ENCODE results near the gene GHRL. TPM values are rescaled to one million over a fixed set of nuclear protein-coding genes. Genes with fewer than 3 reads are reported as not detected.
"Not testable (repeated sequence)": the region's sequence is repeated elsewhere in the genome, so short reads cannot be mapped to it uniquely, and the experiment has no call there.

The GHRL gene
- total RNA-seq, 1 donor from 2014 or later, result 0.59 TPM

- Mint-ChIP-seq H3K36me3 (ENCODE audit: unreplicated experiment) (peaks cover 68% of the 10 kb centered on the region), H3K9me3 (ENCODE audit: unreplicated experiment) (no peaks in the 10 kb centered on the region), H3K27ac (ENCODE audit: unreplicated experiment) (no peak overlapping the region), H3K27me3 (ENCODE audit: unreplicated experiment) (no peaks in the 10 kb centered on the region), H3K4me1 (ENCODE audit: unreplicated experiment) (no peaks in the 10 kb centered on the region), H3K4me3 (ENCODE audit: unreplicated experiment) (no peak overlapping the region)
- no peak for TF ChIP-seq CTCF (IDR thresholded peaks at IDR 0.05)
- no peak for DNase-seq (ENCODE audit: extremely low spot score, unreplicated experiment)
Observed at GRCh38 chr3:10303785-10304184, 11.0 kb upstream of the GHRL start.

DNA sequence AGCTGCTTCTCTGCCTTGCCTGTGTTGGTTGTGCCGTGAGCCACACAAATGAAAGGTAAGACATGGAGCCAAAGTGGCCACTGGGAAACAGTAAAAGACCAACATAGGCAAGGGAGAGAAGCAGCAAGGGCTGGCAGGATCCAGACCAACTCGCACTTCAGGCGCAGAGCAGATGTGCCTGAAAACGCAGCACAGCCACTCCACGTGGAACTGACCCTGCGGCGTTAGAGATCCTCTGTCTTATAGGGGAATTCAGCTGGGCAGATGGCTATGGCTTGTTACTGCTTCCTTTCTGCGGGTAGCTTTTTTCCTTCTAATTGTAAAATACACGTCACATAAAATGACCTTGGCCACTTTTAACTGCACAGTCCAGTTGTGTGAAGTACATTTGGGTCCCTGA is 10.4 kb upstream of the GHRL start:
- Mint-ChIP-seq H3K27ac (ENCODE audit: unreplicated experiment) (no peak overlapping the region), H3K36me3 (ENCODE audit: unreplicated experiment) (peaks cover 62% of the 10 kb centered on the region), H3K4me1 (ENCODE audit: unreplicated experiment) (no peaks in the 10 kb centered on the region), H3K27me3 (ENCODE audit: unreplicated experiment) (no peaks in the 10 kb centered on the region), H3K9me3 (ENCODE audit: unreplicated experiment) (no peaks in the 10 kb centered on the region), H3K4me3 (ENCODE audit: unreplicated experiment) (no peak overlapping the region)
- DNase-seq (ENCODE audit: extremely low spot score, unreplicated experiment), result no peak
- no peak for TF ChIP-seq CTCF (IDR thresholded peaks at IDR 0.05)

DNA sequence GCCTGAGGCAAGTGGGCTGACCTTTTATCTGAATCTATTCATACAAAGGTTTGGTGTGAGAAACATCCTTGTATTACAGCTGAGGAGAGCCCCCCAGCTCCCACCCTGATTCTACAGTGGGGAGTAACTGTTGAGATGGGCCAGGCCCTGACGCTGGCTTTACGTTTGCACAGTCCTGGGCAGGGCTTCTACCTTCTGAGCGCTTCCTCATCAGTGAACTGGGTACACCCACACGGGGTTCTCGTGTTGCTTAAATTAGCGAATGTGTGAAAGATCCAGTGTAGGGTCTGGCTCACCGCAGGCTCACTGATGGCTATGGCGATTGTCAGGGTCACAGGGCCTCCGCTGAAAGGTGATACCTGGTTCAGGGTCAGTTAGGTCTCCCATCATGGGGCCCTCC is 7.3 kb upstream of the GHRL start:
- Mint-ChIP-seq H3K4me1 (ENCODE audit: unreplicated experiment) (no peaks in the 10 kb centered on the region), H3K9me3 (ENCODE audit: unreplicated experiment) (no peaks in the 10 kb centered on the region), H3K36me3 (ENCODE audit: unreplicated experiment) (peaks cover 41% of the 10 kb centered on the region), H3K4me3 (ENCODE audit: unreplicated experiment) (no peak overlapping the region), H3K27me3 (ENCODE audit: unreplicated experiment) (no peaks in the 10 kb centered on the region), H3K27ac (ENCODE audit: unreplicated experiment) (no peak overlapping the region)
- no peak for DNase-seq (ENCODE audit: extremely low spot score, unreplicated experiment)
- TF ChIP-seq CTCF (IDR thresholded peaks at IDR 0.05), result no peak

GRCh38 chr3:10299679-10300078 is 6.9 kb upstream of the GHRL start:
- Mint-ChIP-seq H3K9me3 (ENCODE audit: unreplicated experiment) (no peaks in the 10 kb centered on the region), H3K27ac (ENCODE audit: unreplicated experiment) (no peak overlapping the region)
- TF ChIP-seq CTCF (IDR thresholded peaks at IDR 0.05), result no peak

GRCh38 chr3:10299175-10299574 is 6.4 kb upstream of the GHRL start:
- H3K4me3 Mint-ChIP-seq (ENCODE audit: unreplicated experiment), result no peak overlapping the region
- no peak overlapping the region for H3K27ac Mint-ChIP-seq (ENCODE audit: unreplicated experiment)
- no peak for DNase-seq (ENCODE audit: extremely low spot score, unreplicated experiment)
- H3K4me1 Mint-ChIP-seq (ENCODE audit: unreplicated experiment), result no peaks in the 10 kb centered on the region
- no peak for TF ChIP-seq CTCF (IDR thresholded peaks at IDR 0.05)
- H3K27me3 Mint-ChIP-seq (ENCODE audit: unreplicated experiment), result no peaks in the 10 kb centered on the region
- H3K9me3 Mint-ChIP-seq (ENCODE audit: unreplicated experiment), result no peaks in the 10 kb centered on the region
- H3K36me3 Mint-ChIP-seq (ENCODE audit: unreplicated experiment), result peaks cover 39% of the 10 kb centered on the region

More at GRCh38 chr3:10299679-10300078, 6.9 kb upstream of the GHRL start:
- Mint-ChIP-seq H3K4me1 (ENCODE audit: unreplicated experiment) (no peaks in the 10 kb centered on the region), H3K27me3 (ENCODE audit: unreplicated experiment) (no peaks in the 10 kb centered on the region), H3K36me3 (ENCODE audit: unreplicated experiment) (peaks cover 37% of the 10 kb centered on the region), H3K4me3 (ENCODE audit: unreplicated experiment) (no peak overlapping the region)
- no peak for DNase-seq (ENCODE audit: extremely low spot score, unreplicated experiment)

DNA sequence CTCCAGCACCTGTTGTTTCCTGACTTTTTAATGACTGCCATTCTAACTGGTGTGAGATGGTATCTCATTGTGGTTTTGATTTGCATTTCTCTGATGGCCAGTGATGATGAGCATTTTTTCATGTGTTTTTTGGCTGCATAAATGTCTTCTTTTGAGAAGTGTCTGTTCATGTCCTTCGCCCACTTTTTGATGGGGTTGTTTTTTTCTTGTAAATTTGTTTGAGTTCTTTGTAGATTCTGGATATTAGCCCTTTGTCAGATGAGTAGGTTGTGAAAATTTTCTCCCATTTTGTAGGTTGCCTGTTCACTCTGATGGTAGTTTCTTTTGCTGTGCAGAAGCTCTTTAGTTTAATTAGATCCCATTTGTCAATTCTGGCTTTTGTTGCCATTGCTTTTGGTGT is 5.3 kb upstream of the GHRL start:
- not testable (repeated sequence) for H3K4me1 Mint-ChIP-seq (ENCODE audit: unreplicated experiment); H3K27me3 Mint-ChIP-seq (ENCODE audit: unreplicated experiment); H3K9me3 Mint-ChIP-seq (ENCODE audit: unreplicated experiment); H3K4me3 Mint-ChIP-seq (ENCODE audit: unreplicated experiment); H3K27ac Mint-ChIP-seq (ENCODE audit: unreplicated experiment); DNase-seq (ENCODE audit: extremely low spot score, unreplicated experiment)
- H3K36me3 Mint-ChIP-seq (ENCODE audit: unreplicated experiment), result peaks cover 32% of the 10 kb centered on the region
